GM12891 (cell line): ENCODE measurements around the gene TMTC2.

Source experiments
- DNase-seq: peaks from one replicate; pipeline ENCODE4 v3.0.0; 2011; ENCODE audit warnings: low spot score; ENCODE audit not compliant: insufficient read length
- FAIRE-seq: peaks from 2 replicates; lab custom pipeline; 2011; peaks lifted over from hg19 to GRCh38; lab: Jason Lieb, UNC
- PAX5 ChIP-seq: IDR thresholded peaks from 2 replicates; pipeline ENCODE4 v1.6.1; 2011; ENCODE audit warnings: low read length, moderate library complexity, mild to moderate bottlenecking; ENCODE audit not compliant: insufficient read depth, severe bottlenecking
- POLR2A ChIP-seq: IDR thresholded peaks from 2 replicates; pipeline ENCODE4 v1.6.1; 2011; ENCODE audit warnings: low read depth, low read length, control low read depth
- POLR2AphosphoS5 ChIP-seq: IDR thresholded peaks from 2 replicates; pipeline ENCODE4 v1.6.1; 2011; ENCODE audit warnings: low read depth, low read length, control low read depth
- POU2F2 ChIP-seq: IDR thresholded peaks from 2 replicates; pipeline ENCODE4 v1.6.1; 2011; ENCODE audit warnings: low read depth, mild to moderate bottlenecking, control low read depth, low read length, moderate library complexity
- SPI1 ChIP-seq: IDR thresholded peaks from 2 replicates; pipeline ENCODE4 v1.6.1; 2011; ENCODE audit warnings: low read depth, low read length, control low read depth
- TAF1 ChIP-seq: IDR thresholded peaks from 2 replicates; pipeline ENCODE4 v1.6.1; 2011; ENCODE audit warnings: low read depth, low read length, control low read depth

Gene TMTC2

GRCh38 chr12:83172866-83173649 lies 486.4 kb downstream of the TMTC2 start:
- FAIRE-seq (no peak), DNase-seq (no peak)
- TF ChIP-seq POU2F2 (no peak), TAF1 (no peak), POLR2AphosphoS5 (no peak), PAX5 (no peak), POLR2A (no peak), SPI1 (no peak)

GRCh38 chr12:83179999-83180398 lies 493.3 kb downstream of the TMTC2 start:
- TF ChIP-seq POLR2A = no peak
- no peak for TF ChIP-seq PAX5
- no peak for TF ChIP-seq SPI1
- TF ChIP-seq POU2F2 = no peak
- TF ChIP-seq TAF1 = no peak
- TF ChIP-seq POLR2AphosphoS5 = no peak
- DNase-seq (no peak), FAIRE-seq (no peak)

- TF ChIP-seq POU2F2 (no peak), POLR2AphosphoS5 (no peak), PAX5 (no peak), SPI1 (no peak), POLR2A (no peak), TAF1 (no peak)
- FAIRE-seq = no peak
- DNase-seq = no peak
These were observed 494.4 kb downstream of the TMTC2 start for GRCh38 chr12:83181074-83181473.

- FAIRE-seq (no peak), DNase-seq (no peak)
- TF ChIP-seq TAF1 (no peak), PAX5 (no peak), POLR2A (no peak), POLR2AphosphoS5 (no peak), SPI1 (no peak), POU2F2 (no peak)
These were observed 496.4 kb downstream of the TMTC2 start for GRCh38 chr12:83183132-83183531.
